Measurements from ENCODE around the gene OR4M1. TPM values are rescaled to one million over a fixed set of nuclear protein-coding genes. Genes with fewer than 3 reads are reported as not detected.
"Not testable (repeated sequence)": the region's sequence is repeated elsewhere in the genome, so short reads cannot be mapped to it uniquely, and the experiment has no call there.

Gene OR4M1
- total RNA-seq, 2 experiments from 2014 or later, result not detected

- H3K4me1 Mint-ChIP-seq (ENCODE audit: low read depth); H3K27ac Mint-ChIP-seq; H3K9me3 Mint-ChIP-seq; H3K27me3 Mint-ChIP-seq (ENCODE audit: low read depth); intact Hi-C loops (cut with micrococcal nuclease); H3K36me3 Mint-ChIP-seq (ENCODE audit: low read depth); H3K4me3 Mint-ChIP-seq; DNase-seq: not testable (repeated sequence)
- CTCF ChIA-PET, result interaction anchor here (0.8 to 1.1 kb wide), 2 partner anchors 9 to 12 kb away, joined by 3 read pairs; no protein-coding TSS in a partner anchor
These were observed 14.8 kb downstream of the OR4M1 start for GRCh38 chr14:19788150-19788549.

- H3K9me3 Mint-ChIP-seq; DNase-seq; H3K4me3 Mint-ChIP-seq; H3K4me1 Mint-ChIP-seq (ENCODE audit: low read depth); H3K36me3 Mint-ChIP-seq (ENCODE audit: low read depth); H3K27me3 Mint-ChIP-seq (ENCODE audit: low read depth); H3K27ac Mint-ChIP-seq; intact Hi-C loops (cut with micrococcal nuclease): not testable (repeated sequence)
- CTCF ChIA-PET, result interaction anchor here (1.0 kb wide), 1 partner anchor 9 kb away, joined by 3 read pairs; no protein-coding TSS in a partner anchor
These were observed 23.3 kb downstream of the OR4M1 start for GRCh38 chr14:19796520-19797108.

- H3K27me3 Mint-ChIP-seq (ENCODE audit: low read depth), result no peaks in the 10 kb centered on the region
- intact Hi-C loops (cut with micrococcal nuclease), result no loop called here
- no peak overlapping the region for H3K4me3 Mint-ChIP-seq
- CTCF ChIA-PET, result interaction anchor here (0.9 kb wide), 1 partner anchor 12 kb away, joined by 3 read pairs; no protein-coding TSS in a partner anchor
- H3K27ac Mint-ChIP-seq, result no peak overlapping the region
- DNase-seq, result no peak
- no peaks in the 10 kb centered on the region for H3K9me3 Mint-ChIP-seq
- no peaks in the 10 kb centered on the region for H3K36me3 Mint-ChIP-seq (ENCODE audit: low read depth)
- no peaks in the 10 kb centered on the region for H3K4me1 Mint-ChIP-seq (ENCODE audit: low read depth)
These were observed 26.6 kb downstream of the OR4M1 start for GRCh38 chr14:19799880-19800279.

GRCh38 chr14:19800282-19801117 lies 27.2 kb downstream of the OR4M1 start:
- Mint-ChIP-seq H3K4me1 (ENCODE audit: low read depth) (no peaks in the 10 kb centered on the region), H3K27me3 (ENCODE audit: low read depth) (no peaks in the 10 kb centered on the region), H3K36me3 (ENCODE audit: low read depth) (no peaks in the 10 kb centered on the region), H3K9me3 (no peaks in the 10 kb centered on the region), H3K4me3 (no peak overlapping the region), H3K27ac (no peak overlapping the region)
- intact Hi-C loops (cut with micrococcal nuclease), result no loop called here
- DNase-seq, result no peak
- CTCF ChIA-PET, result interaction anchor here (0.6 to 0.9 kb wide), 2 partner anchors 13 to 32 kb away, joined by 3 read pairs; no protein-coding TSS in a partner anchor

GRCh38 chr14:19801118-19801464 lies 27.8 kb downstream of the OR4M1 start:
- no peak for DNase-seq
- Mint-ChIP-seq H3K36me3 (ENCODE audit: low read depth) (no peaks in the 10 kb centered on the region), H3K27me3 (ENCODE audit: low read depth) (no peaks in the 10 kb centered on the region), H3K4me1 (ENCODE audit: low read depth) (no peaks in the 10 kb centered on the region), H3K4me3 (no peak overlapping the region), H3K27ac (no peak overlapping the region), H3K9me3 (no peaks in the 10 kb centered on the region)
- CTCF ChIA-PET, result no interaction called here
- intact Hi-C loops (cut with micrococcal nuclease), result no loop called here

- intact Hi-C loops (cut with micrococcal nuclease); H3K4me3 Mint-ChIP-seq; H3K27me3 Mint-ChIP-seq (ENCODE audit: low read depth); DNase-seq; H3K27ac Mint-ChIP-seq; H3K36me3 Mint-ChIP-seq (ENCODE audit: low read depth); H3K4me1 Mint-ChIP-seq (ENCODE audit: low read depth); H3K9me3 Mint-ChIP-seq: not testable (repeated sequence)
- CTCF ChIA-PET, result interaction anchor here (0.6 kb wide), 1 partner anchor 114 kb away, joined by 3 read pairs; no protein-coding TSS in a partner anchor
These were observed 30.2 kb downstream of the OR4M1 start, which contains the start of gene OR4N2 for GRCh38 chr14:19803470-19803869. Gene OR4N2 (plus strand): TSS chr14:19803770. CDS start chr14:19827449, 23,679 bp downstream.

- H3K27me3 Mint-ChIP-seq (ENCODE audit: low read depth); H3K36me3 Mint-ChIP-seq (ENCODE audit: low read depth); H3K4me1 Mint-ChIP-seq (ENCODE audit: low read depth); intact Hi-C loops (cut with micrococcal nuclease); H3K4me3 Mint-ChIP-seq; CTCF ChIA-PET; H3K9me3 Mint-ChIP-seq; DNase-seq; H3K27ac Mint-ChIP-seq: not testable (repeated sequence)
These were observed 40.0 kb downstream of the OR4M1 start for GRCh38 chr14:19813171-19813920.

- H3K4me3 Mint-ChIP-seq; H3K4me1 Mint-ChIP-seq (ENCODE audit: low read depth); H3K27ac Mint-ChIP-seq; CTCF ChIA-PET; H3K36me3 Mint-ChIP-seq (ENCODE audit: low read depth); DNase-seq; H3K27me3 Mint-ChIP-seq (ENCODE audit: low read depth); H3K9me3 Mint-ChIP-seq; intact Hi-C loops (cut with micrococcal nuclease): not testable (repeated sequence)
These were observed 46.6 kb downstream of the OR4M1 start for GRCh38 chr14:19819879-19820278.

GRCh38 chr14:19821016-19821415 lies 47.7 kb downstream of the OR4M1 start:
- H3K27me3 Mint-ChIP-seq (ENCODE audit: low read depth); intact Hi-C loops (cut with micrococcal nuclease); H3K36me3 Mint-ChIP-seq (ENCODE audit: low read depth); DNase-seq; H3K9me3 Mint-ChIP-seq; H3K4me3 Mint-ChIP-seq; H3K27ac Mint-ChIP-seq; CTCF ChIA-PET; H3K4me1 Mint-ChIP-seq (ENCODE audit: low read depth): not testable (repeated sequence)

- Mint-ChIP-seq H3K4me3 (no peak overlapping the region), H3K27ac (no peak overlapping the region), H3K4me1 (ENCODE audit: low read depth) (no peaks in the 10 kb centered on the region), H3K9me3 (peaks cover 7% of the 10 kb centered on the region), H3K36me3 (ENCODE audit: low read depth) (no peaks in the 10 kb centered on the region), H3K27me3 (ENCODE audit: low read depth) (peaks cover 7% of the 10 kb centered on the region)
- DNase-seq, result no peak
- CTCF ChIA-PET, result no interaction called here
- intact Hi-C loops (cut with micrococcal nuclease), result no loop called here
These were observed 49.9 kb downstream of the OR4M1 start for GRCh38 chr14:19823178-19823577.

- no peak overlapping the region for H3K4me3 Mint-ChIP-seq
- no peak overlapping the region for H3K27ac Mint-ChIP-seq
These were observed 50.5 kb downstream of the OR4M1 start for GRCh38 chr14:19823765-19824164.

GRCh38 chr14:19827626-19828244 lies 54.4 kb downstream of the OR4M1 start:
- H3K27me3 Mint-ChIP-seq (ENCODE audit: low read depth); CTCF ChIA-PET; H3K4me3 Mint-ChIP-seq; intact Hi-C loops (cut with micrococcal nuclease); H3K36me3 Mint-ChIP-seq (ENCODE audit: low read depth); H3K27ac Mint-ChIP-seq; H3K4me1 Mint-ChIP-seq (ENCODE audit: low read depth); DNase-seq; H3K9me3 Mint-ChIP-seq: not testable (repeated sequence)

More at GRCh38 chr14:19823765-19824164, 50.5 kb downstream of the OR4M1 start:
- Mint-ChIP-seq H3K36me3 (ENCODE audit: low read depth) (no peaks in the 10 kb centered on the region), H3K4me1 (ENCODE audit: low read depth) (no peaks in the 10 kb centered on the region), H3K9me3 (peaks cover 6% of the 10 kb centered on the region), H3K27me3 (ENCODE audit: low read depth) (peaks cover 7% of the 10 kb centered on the region)
- DNase-seq, result no peak
- intact Hi-C loops (cut with micrococcal nuclease), result no loop called here
- CTCF ChIA-PET, result no interaction called here
